ENCODE measurements around the gene THBS1.

Gene THBS1

DNA sequence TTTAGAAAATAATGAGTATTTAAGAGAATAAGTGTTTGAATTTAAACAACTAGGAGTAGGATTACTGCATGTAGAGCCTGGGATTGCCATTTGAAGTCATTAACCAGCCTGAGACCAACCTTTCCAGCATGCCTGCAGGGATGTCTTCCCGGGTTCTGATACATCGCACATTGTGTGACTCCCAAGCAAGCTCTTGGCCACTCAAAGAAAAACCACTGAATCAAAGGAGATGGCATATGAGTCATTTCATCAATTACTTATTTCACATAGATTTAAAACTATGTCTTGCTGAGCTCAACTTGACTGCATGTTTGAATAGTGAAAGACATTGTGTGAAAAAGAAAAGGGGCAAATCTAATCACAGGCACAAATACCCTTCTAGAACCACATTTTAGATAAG, 15.0 kb upstream of the THBS1 start:
- TF ChIP-seq TCF4 (CRISPR knock-in tag; IDR thresholded peaks at IDR 0.05; ENCODE audit: borderline replicate concordance) (no peak), ZFP30 (CRISPR knock-in tag; IDR thresholded peaks at IDR 0.05) (no peak), POU6F1 (CRISPR knock-in tag; IDR thresholded peaks at IDR 0.05; ENCODE audit: borderline replicate concordance, low read depth) (no peak), ZFP3 (CRISPR knock-in tag; IDR thresholded peaks at IDR 0.05) (no peak), SNAI2 (CRISPR knock-in tag; IDR thresholded peaks at IDR 0.05) (no peak), CSRNP3 (CRISPR knock-in tag; IDR thresholded peaks at IDR 0.05) (no peak), OSR1 (CRISPR knock-in tag; IDR thresholded peaks at IDR 0.05) (no peak), TSHZ2 (CRISPR knock-in tag; IDR thresholded peaks at IDR 0.05) (no peak), GLIS3 (CRISPR knock-in tag; IDR thresholded peaks at IDR 0.05) (no peak), ARNTL (CRISPR knock-in tag; IDR thresholded peaks at IDR 0.05; ENCODE audit: borderline replicate concordance, low read depth) (no peak), PATZ1 (CRISPR knock-in tag; IDR thresholded peaks at IDR 0.05; ENCODE audit: borderline replicate concordance) (no peak), PPARA (CRISPR knock-in tag; IDR thresholded peaks at IDR 0.05; ENCODE audit: borderline replicate concordance) (no peak), BACH2 (CRISPR knock-in tag; IDR thresholded peaks at IDR 0.05; ENCODE audit: borderline replicate concordance) (no peak)
- no peak for ATAC-seq

DNA sequence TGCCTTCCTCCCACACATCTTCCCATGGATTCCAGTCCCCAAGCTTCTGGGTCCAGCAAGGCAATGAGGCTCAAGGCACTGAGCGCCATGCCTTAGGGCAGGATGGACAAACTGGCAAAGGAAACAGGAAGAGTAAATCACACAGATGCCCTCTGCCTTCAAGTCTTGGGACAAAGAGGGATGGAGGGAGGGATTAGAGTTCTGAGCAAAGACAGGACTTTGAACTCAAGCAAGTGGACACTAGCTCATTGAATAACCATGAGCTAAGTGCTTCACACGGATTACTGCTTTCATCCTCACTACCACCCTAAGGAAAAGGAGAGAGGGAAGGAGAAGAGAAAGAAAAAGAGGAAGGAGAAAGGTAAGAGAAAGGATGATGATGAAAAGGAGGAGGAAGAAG, 7.6 kb upstream of the THBS1 start:
- TF ChIP-seq BACH2 (CRISPR knock-in tag; IDR thresholded peaks at IDR 0.05; ENCODE audit: borderline replicate concordance) (no peak), CREB5 (CRISPR knock-in tag; IDR thresholded peaks at IDR 0.05; ENCODE audit: low read depth) (no peak), CSDC2 (CRISPR knock-in tag; IDR thresholded peaks at IDR 0.05) (no peak), PATZ1 (CRISPR knock-in tag; IDR thresholded peaks at IDR 0.05; ENCODE audit: borderline replicate concordance) (no peak), ZNF70 (CRISPR knock-in tag; IDR thresholded peaks at IDR 0.05) (no peak), ZFP30 (CRISPR knock-in tag; IDR thresholded peaks at IDR 0.05) (no peak), ARNTL (CRISPR knock-in tag; IDR thresholded peaks at IDR 0.05; ENCODE audit: borderline replicate concordance, low read depth) (no peak), SNAI2 (CRISPR knock-in tag; IDR thresholded peaks at IDR 0.05) (no peak)
- ATAC-seq = no peak

- peak; percentile 89 for ATAC-seq
- TF ChIP-seq CSDC2 (CRISPR knock-in tag; IDR thresholded peaks at IDR 0.05) = 0 out of 2 replicates have a peak, but pooled peaks have one; percentile 76
- TF ChIP-seq RARB (CRISPR knock-in tag; IDR thresholded peaks at IDR 0.05) = no peak
- TF ChIP-seq ESRRG (CRISPR knock-in tag; IDR thresholded peaks at IDR 0.05) = no peak
- no peak for TF ChIP-seq BACH2 (CRISPR knock-in tag; IDR thresholded peaks at IDR 0.05; ENCODE audit: borderline replicate concordance)
- no peak for TF ChIP-seq CSRNP3 (CRISPR knock-in tag; IDR thresholded peaks at IDR 0.05)
- TF ChIP-seq ZNF565 (CRISPR knock-in tag; conservative IDR thresholded peaks at IDR 0.05; ENCODE audit: low read depth) = no peak
- no peak for TF ChIP-seq TSHZ2 (CRISPR knock-in tag; IDR thresholded peaks at IDR 0.05)
- TF ChIP-seq ARNTL (CRISPR knock-in tag; IDR thresholded peaks at IDR 0.05; ENCODE audit: borderline replicate concordance, low read depth) = no peak
- no peak for TF ChIP-seq TCF4 (CRISPR knock-in tag; IDR thresholded peaks at IDR 0.05; ENCODE audit: borderline replicate concordance)
- no peak for TF ChIP-seq TOX (CRISPR knock-in tag; IDR thresholded peaks at IDR 0.05; ENCODE audit: borderline replicate concordance)
- no peak for TF ChIP-seq ZNF70 (CRISPR knock-in tag; IDR thresholded peaks at IDR 0.05)
- no peak for TF ChIP-seq SNAI2 (CRISPR knock-in tag; IDR thresholded peaks at IDR 0.05)
These were observed 7.0 kb upstream of the THBS1 start for GRCh38 chr15:39573844-39574243.

Data from SK-N-SH treated with all-trans-retinoic acid at 6 μM for 48 hours (cell line).